ENCODE measurements around the gene INHBE.

DNA sequence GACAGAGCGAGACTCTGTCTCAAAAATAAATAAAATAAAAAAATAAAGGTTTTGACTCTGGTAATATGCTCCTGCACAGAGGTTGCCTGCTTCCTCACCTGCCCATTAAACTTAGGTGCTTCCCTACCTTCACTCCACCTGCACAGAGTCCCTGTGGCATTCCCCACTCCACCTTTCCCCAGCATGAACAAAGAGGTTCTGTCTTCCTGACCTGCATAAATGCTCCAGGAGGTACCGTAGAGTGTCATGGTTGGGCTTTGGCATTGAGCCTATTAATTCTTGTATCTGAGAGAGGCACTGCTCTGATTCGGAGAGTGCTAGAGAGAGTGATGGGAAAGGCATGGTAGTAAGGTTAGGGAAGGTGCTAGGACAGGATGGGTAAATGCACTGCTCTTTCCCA, 18.3 kb downstream of the INHBE start:
- TF ChIP-seq, protein P1, sequence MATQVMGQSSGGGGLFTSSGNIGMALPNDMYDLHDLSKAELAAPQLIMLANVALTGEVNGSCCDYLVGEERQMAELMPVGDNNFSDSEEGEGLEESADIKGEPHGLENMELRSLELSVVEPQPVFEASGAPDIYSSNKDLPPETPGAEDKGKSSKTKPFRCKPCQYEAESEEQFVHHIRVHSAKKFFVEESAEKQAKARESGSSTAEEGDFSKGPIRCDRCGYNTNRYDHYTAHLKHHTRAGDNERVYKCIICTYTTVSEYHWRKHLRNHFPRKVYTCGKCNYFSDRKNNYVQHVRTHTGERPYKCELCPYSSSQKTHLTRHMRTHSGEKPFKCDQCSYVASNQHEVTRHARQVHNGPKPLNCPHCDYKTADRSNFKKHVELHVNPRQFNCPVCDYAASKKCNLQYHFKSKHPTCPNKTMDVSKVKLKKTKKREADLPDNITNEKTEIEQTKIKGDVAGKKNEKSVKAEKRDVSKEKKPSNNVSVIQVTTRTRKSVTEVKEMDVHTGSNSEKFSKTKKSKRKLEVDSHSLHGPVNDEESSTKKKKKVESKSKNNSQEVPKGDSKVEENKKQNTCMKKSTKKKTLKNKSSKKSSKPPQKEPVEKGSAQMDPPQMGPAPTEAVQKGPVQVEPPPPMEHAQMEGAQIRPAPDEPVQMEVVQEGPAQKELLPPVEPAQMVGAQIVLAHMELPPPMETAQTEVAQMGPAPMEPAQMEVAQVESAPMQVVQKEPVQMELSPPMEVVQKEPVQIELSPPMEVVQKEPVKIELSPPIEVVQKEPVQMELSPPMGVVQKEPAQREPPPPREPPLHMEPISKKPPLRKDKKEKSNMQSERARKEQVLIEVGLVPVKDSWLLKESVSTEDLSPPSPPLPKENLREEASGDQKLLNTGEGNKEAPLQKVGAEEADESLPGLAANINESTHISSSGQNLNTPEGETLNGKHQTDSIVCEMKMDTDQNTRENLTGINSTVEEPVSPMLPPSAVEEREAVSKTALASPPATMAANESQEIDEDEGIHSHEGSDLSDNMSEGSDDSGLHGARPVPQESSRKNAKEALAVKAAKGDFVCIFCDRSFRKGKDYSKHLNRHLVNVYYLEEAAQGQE (IDR thresholded peaks at IDR 0.05) = no peak
- TF ChIP-seq, protein P2, sequence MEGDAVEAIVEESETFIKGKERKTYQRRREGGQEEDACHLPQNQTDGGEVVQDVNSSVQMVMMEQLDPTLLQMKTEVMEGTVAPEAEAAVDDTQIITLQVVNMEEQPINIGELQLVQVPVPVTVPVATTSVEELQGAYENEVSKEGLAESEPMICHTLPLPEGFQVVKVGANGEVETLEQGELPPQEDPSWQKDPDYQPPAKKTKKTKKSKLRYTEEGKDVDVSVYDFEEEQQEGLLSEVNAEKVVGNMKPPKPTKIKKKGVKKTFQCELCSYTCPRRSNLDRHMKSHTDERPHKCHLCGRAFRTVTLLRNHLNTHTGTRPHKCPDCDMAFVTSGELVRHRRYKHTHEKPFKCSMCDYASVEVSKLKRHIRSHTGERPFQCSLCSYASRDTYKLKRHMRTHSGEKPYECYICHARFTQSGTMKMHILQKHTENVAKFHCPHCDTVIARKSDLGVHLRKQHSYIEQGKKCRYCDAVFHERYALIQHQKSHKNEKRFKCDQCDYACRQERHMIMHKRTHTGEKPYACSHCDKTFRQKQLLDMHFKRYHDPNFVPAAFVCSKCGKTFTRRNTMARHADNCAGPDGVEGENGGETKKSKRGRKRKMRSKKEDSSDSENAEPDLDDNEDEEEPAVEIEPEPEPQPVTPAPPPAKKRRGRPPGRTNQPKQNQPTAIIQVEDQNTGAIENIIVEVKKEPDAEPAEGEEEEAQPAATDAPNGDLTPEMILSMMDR (IDR thresholded peaks at IDR 0.05; ENCODE audit: low read depth, low read length, missing input control) = no peak
- TF ChIP-seq NR2F2 (IDR thresholded peaks at IDR 0.05) = no peak
- no peak for TF ChIP-seq JUND (IDR thresholded peaks at IDR 0.05)
- no peak for TF ChIP-seq SP1 (IDR thresholded peaks at IDR 0.05)
- TF ChIP-seq FOXA1 (IDR thresholded peaks at IDR 0.05) = no peak
- TF ChIP-seq YY1 (IDR thresholded peaks at IDR 0.05) = no peak
- TF ChIP-seq RAD21 (IDR thresholded peaks at IDR 0.05) = no peak
- TF ChIP-seq RXRA (IDR thresholded peaks at IDR 0.05) = no peak
- no peak for TF ChIP-seq EGR1 (IDR thresholded peaks at IDR 0.05; ENCODE audit: low read depth in 2 of 2)
- no peak for TF ChIP-seq FOXA2 (IDR thresholded peaks at IDR 0.05)
